SK-N-SH treated with all-trans-retinoic acid at 6 μM for 48 hours (cell line): Measurements from ENCODE around the gene TIMM21.

Source experiments
- ZFP30 ChIP-seq: fragments of 450-650 bp; formaldehyde crosslinking; IDR thresholded peaks from 2 replicates; pipeline ENCODE4 v1.5.0; 2022; ENCODE audit warnings: mild to moderate bottlenecking, moderate library complexity
- TF ChIP-seq, protein P1 (sequence below): fragments of 250-450 bp; sonication (Bioruptor Pico); IDR thresholded peaks from 2 replicates; pipeline ENCODE4 v1.8.0; 2020; ENCODE audit warnings: mild to moderate bottlenecking, moderate library complexity, borderline replicate concordance

DNA sequence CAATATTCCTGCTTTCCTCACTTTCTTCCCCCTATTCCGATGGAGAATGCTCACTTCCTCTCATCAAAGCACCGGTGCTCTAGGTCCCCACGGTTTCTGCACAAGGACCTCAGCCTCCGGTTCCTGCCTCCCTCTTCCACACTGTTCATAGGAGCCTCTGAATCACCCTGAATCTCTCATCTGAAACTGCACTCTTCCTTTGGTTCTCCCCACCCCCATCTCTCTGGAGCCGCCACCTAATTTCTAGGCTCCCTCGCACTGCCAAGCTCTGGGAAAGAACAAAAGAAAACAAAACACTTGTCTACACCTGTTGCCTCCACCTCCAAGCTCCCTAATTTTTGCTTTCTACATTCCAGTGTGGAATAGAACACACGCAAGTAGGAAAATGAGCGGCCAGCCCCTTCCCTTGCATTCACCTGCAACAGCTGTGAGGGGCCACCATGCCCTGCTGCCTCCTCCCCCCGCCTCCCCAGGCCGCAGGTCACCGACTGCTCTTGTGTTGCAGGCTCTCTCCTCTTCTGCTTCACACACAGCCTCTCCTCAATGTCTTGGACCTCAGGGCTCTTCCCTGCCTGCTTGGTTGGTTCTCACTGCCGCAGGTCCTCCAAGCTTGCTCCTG is 10.3 kb upstream of the TIMM21 start:
- no peak for TF ChIP-seq ZFP30 (CRISPR knock-in tag)
- TF ChIP-seq, protein P1, sequence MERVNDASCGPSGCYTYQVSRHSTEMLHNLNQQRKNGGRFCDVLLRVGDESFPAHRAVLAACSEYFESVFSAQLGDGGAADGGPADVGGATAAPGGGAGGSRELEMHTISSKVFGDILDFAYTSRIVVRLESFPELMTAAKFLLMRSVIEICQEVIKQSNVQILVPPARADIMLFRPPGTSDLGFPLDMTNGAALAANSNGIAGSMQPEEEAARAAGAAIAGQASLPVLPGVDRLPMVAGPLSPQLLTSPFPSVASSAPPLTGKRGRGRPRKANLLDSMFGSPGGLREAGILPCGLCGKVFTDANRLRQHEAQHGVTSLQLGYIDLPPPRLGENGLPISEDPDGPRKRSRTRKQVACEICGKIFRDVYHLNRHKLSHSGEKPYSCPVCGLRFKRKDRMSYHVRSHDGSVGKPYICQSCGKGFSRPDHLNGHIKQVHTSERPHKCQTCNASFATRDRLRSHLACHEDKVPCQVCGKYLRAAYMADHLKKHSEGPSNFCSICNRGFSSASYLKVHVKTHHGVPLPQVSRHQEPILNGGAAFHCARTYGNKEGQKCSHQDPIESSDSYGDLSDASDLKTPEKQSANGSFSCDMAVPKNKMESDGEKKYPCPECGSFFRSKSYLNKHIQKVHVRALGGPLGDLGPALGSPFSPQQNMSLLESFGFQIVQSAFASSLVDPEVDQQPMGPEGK (CRISPR knock-in tag) = no peak
